Left lobe of liver (tissue), 2 donors: Measurements from ENCODE around the gene FAF1. TPM values are rescaled to one million over a fixed set of nuclear protein-coding genes. Genes with fewer than 3 reads are reported as not detected.
"Not testable (repeated sequence)": the region's sequence is repeated elsewhere in the genome, so short reads cannot be mapped to it uniquely, and the experiment has no call there.

Experiments used
- ATAC-seq: fragments of 200-7000 bp; cut with Tn5 transposase; one replicate; pipeline ENCODE4 v1.9.1; 2020; ENCODE audit warnings: mild to moderate bottlenecking, moderate library complexity
- DNase-seq: peaks from one replicate; pipeline ENCODE4 v3.0.0-alpha.2; 2020; ENCODE audit warnings: low spot score
- total RNA-seq: library from RNA; stranded (reverse); gene quantifications from one replicate; pipeline ENCODE4 v1.2.1, GENCODE V29; 2021
- donor health status: DM: no; HTN: no; CAD: no; lungs with moderate emphysema.
- donor health status: DM: no; HTN: yes; CAD: no.

FAF1 gene
- total RNA-seq = 22.3 TPM

- DNase-seq (peak; percentile 99), ATAC-seq (peak; percentile 98)
Measured at GRCh38 chr1:50959913-50960844, at the start of gene FAF1. Gene FAF1, minus strand, starts transcription at chr1:50960267. Its CDS starts 456 bp downstream, at chr1:50959811.

GRCh38 chr1:51009381-51009780 lies 49.3 kb upstream of the FAF1 start:
- ATAC-seq (no peak), DNase-seq (no peak)

DNA sequence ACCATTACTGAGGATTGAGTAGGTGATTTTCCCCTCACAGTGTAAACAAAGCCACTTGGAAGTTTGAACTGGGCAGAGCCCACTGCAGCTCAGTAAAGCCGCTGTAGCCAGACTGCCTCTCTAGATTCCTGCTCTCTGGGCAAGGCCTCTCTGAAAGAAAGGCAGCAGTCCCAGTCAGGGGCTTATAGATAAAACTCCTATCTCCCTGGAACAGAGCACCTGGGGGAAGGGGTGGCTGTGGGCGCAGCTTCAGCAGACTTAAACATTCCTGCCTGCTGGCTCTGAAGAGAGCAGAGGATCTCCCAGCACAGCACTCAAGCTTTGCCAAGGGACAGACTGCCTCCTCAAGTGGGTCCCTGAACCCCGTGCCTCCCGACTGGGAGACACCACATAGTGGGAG lies 45.5 kb upstream of the FAF1 start:
- not testable (repeated sequence) for ATAC-seq, DNase-seq

- no peak for DNase-seq
- no peak for ATAC-seq
Measured at GRCh38 chr1:51002516-51002915, 42.4 kb upstream of the FAF1 start.

DNA sequence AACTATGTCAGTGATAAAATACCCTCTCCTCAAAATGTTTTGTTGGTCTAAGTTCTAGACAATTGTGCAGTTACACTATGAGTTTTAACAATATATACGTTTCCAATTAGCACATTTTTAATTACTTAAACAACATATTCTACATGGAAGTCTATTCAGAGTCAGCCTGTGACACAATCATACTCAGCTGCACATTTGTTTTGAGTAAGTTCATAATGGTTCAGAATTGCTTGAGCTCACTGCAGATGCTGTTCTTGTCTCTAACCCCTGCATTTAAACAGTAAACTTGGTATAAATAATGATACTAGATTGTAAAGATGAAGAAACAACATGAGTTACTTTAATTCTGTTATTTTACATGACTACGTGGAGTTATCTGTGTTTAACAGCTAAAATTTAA lies 40.6 kb upstream of the FAF1 start:
- ATAC-seq = no peak
- DNase-seq = no peak

DNA sequence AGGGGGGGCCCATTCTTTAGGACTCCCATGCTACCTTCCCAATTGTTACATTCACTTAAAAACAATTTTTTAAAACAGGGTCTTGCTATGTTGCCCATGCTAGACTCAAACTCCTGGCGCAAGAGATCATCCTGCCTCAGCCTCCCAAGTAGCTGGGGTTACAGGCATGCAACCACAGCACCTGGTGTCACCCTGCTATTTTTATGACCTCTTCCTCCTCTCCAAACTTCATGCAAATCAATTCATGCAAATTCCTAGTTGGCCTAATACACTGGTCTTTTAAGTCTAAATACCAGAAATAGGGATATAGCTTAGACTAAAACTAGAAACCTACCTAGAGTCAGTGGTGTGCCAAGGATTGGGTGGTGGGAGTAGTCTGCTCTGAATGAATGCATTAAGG lies 40.1 kb upstream of the FAF1 start:
- no peak for DNase-seq
- ATAC-seq = no peak

GRCh38 chr1:50999375-50999774 lies 39.3 kb upstream of the FAF1 start:
- not testable (repeated sequence) for ATAC-seq, DNase-seq

DNA sequence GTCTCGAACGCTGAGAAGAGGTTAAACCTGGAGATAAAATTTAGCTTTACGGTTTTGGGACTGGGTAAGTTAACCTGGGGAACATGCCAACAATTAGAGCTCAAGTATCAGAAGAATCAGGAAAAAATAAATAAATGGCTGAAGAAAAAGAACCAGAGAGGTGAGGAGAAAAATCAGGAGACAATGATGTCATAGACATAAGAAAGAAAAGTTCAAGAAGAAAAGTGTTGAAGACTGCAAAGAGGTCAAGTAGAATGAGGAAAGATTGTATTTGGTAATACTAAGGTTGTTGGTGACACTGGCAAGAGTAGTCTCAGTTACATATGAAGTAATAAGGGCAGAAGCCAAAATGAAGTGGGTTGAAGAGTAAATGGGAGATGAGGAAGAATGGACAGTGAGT lies 36.0 kb upstream of the FAF1 start:
- ATAC-seq = no peak

DNA sequence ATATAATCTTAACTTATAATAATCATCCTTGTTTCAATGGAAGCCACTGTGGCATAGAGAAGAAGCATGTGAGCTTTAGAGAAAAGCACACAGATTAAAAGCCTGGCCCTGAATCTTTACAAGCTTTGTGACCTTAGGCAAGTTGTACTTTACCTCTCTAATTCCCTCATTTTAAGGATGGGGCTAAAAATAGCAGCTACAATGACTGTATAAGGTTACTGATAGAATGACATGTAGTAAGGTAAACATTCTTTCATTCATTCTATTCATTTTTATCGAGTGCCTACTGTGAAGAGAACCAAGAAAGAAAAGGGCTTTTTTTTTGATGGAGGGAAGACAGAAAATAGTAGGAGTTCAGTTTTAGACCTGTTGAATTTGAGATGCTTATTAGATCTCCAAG lies 35.6 kb upstream of the FAF1 start:
- ATAC-seq (no peak), DNase-seq (no peak)

More for the DNA sequence above, 36.0 kb upstream of the FAF1 start:
- no peak for DNase-seq

DNA sequence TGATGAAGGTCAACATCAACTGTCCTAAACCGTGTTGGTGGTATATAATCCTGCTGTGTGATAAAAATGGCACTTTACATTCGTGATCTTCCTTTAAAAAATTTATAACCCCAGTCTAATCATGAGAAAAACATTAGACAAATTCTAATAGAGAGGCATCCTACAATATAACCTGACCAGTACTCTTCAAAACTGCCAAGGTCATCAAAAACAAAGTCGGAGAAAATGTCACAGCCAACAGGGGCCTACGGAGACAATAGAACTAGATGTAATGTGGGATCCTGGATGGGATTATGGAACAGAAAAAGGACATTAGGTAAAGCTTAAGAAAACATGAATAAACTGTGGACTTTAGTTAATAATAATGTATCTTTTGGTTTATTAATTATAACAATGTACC lies 34.9 kb upstream of the FAF1 start:
- ATAC-seq (no peak), DNase-seq (no peak)

DNA sequence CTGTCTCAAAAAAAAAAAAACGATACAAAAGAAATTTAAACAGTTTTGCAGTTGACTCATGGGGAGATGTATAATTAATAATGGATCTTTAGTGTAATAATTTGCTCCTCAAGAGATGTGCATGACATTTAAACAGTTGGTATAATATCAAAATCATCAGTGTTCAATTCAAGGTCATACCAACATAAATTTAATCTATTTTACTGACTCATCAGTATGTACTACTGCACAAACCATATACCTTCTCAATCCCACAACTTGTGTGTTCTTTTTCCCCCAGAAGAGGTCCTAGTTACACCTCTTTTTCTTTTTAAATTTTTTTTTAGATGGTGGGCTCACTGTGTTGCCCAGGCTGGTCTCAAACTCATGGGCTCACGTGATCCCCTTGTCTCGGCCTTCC lies 33.6 kb upstream of the FAF1 start:
- DNase-seq = no peak
- no peak for ATAC-seq

GRCh38 chr1:50992532-50993318 lies 32.7 kb upstream of the FAF1 start:
- DNase-seq (no peak), ATAC-seq (no peak)

DNA sequence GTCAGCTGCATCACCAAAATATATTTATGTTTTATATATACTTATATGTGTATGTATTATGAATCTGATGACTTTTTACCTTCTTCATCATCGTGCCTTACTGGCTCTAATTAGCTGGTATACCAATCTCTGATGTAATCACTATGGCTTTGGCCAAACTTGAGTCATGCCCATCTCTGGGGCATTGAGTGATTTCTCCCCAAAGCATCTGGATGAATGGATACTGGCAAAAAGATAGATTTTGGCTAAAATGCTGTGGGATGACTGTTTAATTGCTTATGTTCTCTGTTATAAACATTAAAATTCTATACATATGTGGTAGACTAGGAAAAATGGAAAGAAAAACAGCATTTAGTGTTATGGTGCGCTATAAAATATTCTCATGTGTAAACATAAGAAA lies 29.6 kb upstream of the FAF1 start:
- no peak for DNase-seq
- no peak for ATAC-seq

- DNase-seq = no peak
- no peak for ATAC-seq
Measured at GRCh38 chr1:50986653-50987052, 26.6 kb upstream of the FAF1 start.

DNA sequence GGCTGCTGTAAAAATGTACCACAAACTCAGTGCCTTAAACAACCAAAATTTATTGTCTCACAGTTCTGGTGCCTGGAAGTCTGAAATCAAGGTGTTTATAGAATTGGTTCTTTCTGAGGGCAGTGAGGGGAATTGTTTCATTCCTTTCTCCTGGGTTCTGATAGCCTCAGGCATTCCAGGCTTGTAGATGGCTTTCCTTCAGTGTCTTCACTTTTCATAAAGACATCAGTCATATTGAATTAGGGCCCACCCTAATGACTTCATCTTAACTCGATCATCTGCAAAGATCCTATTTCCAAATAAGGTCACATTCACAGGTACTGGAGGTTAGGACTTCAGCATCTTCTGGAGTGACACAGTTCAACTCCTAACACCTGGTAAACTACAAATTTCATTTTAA lies 25.0 kb upstream of the FAF1 start:
- no peak for DNase-seq
- no peak for ATAC-seq

DNA sequence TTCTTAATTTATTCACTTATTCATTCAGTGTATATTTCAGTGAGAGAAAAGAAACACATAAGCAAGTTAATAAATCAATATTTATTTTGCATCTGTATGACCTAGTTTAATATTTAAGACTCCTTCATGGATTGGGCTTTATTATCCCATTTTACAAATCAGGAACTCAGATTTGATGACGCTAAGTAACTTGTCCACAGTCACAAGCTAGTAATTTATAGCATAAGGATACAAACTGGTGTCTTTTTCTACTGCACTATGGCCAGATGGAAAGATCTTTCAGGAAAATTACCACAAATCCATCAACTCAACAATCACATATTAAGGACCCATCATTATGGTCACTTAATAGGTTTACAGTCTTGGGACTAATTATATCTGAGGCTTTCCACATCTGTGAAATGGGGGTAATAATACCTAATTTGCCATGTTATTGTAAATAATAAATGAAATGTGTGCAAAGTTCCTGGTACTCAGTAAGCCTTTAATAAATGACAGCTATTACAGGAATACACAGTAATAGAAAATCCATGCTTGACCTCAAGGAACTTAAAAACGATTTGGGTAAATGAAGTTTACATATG lies 23.2 kb upstream of the FAF1 start:
- DNase-seq (no peak), ATAC-seq (no peak)

DNA sequence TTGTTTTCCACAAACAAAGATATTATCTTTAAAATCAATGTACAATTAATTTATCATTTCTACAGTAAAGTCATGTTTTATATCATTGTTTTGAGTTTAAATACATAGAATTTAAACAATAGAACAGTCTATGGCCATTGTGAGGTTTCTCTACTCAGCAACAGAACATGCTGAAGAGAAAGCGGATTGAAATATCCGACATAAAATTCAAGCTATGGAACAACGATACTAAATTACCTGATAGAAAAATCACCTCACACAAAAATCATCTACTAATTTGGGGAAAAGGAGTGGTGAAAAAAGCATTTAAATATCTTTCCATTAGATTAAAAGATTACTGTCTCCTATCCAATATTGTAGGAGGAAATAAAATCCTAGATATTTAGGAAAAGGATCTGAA lies 22.5 kb upstream of the FAF1 start:
- no peak for ATAC-seq
- DNase-seq = no peak

GRCh38 chr1:50981741-50982140 lies 21.7 kb upstream of the FAF1 start:
- ATAC-seq (no peak), DNase-seq (no peak)

GRCh38 chr1:50980505-50980904 lies 20.4 kb upstream of the FAF1 start:
- ATAC-seq (no peak), DNase-seq (no peak)

DNA sequence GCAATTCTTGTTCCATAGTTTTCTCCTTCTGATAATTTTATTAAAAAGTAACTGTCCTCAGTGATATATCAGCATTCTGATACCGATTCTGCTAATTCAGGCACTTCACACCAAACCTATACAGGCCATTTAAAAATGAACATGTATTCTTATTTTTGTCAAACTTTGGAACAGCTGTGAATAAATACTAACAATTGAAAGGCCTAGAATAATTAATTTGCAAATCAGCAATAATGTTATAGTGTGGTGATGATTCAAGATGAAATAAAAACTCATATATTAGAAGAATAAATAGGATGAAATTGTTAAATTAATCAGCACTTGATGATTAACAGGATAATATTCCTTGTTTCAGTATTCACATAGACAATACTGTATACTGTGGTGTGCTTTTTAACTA lies 19.9 kb upstream of the FAF1 start:
- no peak for ATAC-seq
- DNase-seq = no peak
